ENCODE measurements around the gene ZMYND10. TPM values are rescaled to one million over a fixed set of nuclear protein-coding genes. Genes with fewer than 3 reads are reported as not detected.
A peak's percentile ranks its signal among the peaks of the same experiment; 100 is the strongest.

ZMYND10 gene
- total and polyA plus RNA-seq, 2 donors: 0.62 to 1.2 TPM

DNA sequence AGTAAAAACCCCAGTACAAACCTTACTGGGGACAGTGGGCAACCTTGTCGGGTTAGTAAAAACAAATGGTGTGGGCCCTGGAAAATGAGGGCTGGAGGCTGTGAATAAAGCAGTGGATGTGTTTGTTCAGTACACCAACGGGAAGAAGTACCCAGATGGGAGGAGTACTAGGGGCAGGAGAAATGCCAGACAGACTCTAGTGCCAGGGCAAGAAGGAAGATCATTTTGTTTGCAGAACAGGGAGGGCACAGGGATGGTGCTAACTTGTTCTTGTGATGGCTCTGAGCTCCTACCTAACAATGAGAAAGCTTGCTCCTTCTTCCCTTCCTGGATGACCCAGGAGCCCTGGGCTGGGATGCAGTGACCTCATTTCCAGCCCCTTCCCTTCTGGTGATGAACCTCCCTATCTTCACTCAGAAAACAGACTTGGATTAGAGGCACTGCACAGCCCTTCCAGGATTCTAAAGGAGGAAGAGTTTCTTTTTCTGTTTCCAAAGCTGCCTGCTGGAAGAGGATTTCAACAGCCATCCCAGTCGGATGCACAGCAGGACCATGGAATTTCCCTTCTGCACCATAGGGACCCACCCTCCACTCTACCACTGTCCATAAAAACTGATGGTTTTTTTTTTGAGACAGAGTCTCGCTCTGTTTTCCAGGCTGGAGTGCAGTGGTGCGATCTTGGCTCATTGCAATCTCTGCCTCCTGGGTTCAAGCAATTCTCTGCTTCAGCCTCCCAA lies 11.0 kb downstream of the ZMYND10 start:
- no peaks in the 10 kb centered on the region for H3K4me1 ChIP-seq (ENCODE audit: insufficient read depth)
- peaks cover 3% of the 10 kb centered on the region for H3K36me3 ChIP-seq (ENCODE audit: insufficient read depth)
- DNase-seq (ENCODE audit: extremely low spot score): no peak
- WGBS: 64% methylated on average over 5 of the region's 5 CpGs
- peak overlapping the region; percentile 42 for H3K27ac ChIP-seq (ENCODE audit: low read depth)
- H3K4me3 ChIP-seq (ENCODE audit: low read depth, low read length): no peak overlapping the region

DNA sequence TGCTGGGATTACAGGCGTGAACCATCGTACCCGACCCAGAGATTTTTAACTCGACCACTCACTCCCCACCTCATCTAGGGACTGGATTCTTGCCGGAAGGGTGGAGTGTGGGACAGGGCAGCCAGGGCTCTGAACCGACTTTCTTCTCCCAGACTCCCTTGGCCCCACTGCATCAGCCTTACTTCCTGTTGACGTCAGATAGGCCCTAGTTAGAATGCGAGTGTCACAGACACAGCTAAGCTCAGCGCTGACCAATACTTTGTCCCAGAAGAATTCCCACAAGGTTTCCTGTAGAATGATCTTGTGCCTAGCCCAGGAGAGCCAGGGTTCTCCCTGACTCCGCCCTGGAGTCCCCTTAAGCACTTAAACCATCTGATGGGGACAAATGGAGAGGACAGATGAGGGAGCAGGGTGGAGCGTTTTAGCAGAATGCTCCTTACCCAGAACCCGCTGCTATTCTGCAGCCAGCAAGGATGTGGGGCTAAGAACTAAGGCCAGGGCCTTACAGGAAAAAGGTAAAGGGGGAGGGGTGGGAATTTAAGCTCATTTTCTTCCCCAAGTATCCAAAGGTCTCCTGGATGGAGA lies 11.7 kb downstream of the ZMYND10 start:
- no peaks in the 10 kb centered on the region for H3K4me1 ChIP-seq (ENCODE audit: insufficient read depth)
- 58% methylated on average over 12 of the region's 12 CpGs for WGBS
- no peak for DNase-seq (ENCODE audit: extremely low spot score)
- no peak overlapping the region for H3K27ac ChIP-seq (ENCODE audit: low read depth)
- H3K36me3 ChIP-seq (ENCODE audit: insufficient read depth): peaks cover 3% of the 10 kb centered on the region
- no peak overlapping the region for H3K4me3 ChIP-seq (ENCODE audit: low read depth, low read length)

DNA sequence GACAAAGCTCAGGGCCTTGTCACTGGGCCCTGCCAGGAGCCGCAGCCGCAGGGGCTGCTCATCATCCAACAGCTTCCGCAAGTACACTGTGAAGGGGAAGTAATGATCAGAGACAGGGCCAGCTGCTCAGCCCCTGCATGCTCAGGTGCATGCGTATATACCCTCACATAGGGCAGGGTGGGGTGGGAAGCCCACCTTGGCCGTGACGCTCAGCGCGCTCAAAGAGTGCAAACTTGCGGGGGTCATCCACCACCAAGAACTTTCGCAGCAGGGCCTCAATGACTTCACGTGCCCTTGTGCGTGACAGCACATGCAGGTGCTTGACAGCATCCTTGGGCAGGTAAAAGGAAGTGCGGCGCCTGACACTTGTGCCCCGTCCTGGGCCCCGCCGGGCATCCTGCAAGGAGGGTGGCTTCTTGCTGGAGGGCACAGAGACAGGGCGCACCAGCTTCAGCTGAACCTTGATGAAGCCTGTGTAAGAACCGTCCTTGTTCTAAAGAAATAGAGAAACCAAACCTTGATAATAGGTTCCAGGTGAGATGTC lies 14.1 kb downstream of the ZMYND10 start:
- Histone ChIP-seq H3K36me3 (ENCODE audit: insufficient read depth) (peaks cover 3% of the 10 kb centered on the region), H3K4me3 (ENCODE audit: low read depth, low read length) (no peak overlapping the region), H3K27ac (ENCODE audit: low read depth) (no peak overlapping the region), H3K4me1 (ENCODE audit: insufficient read depth) (peaks cover 3% of the 10 kb centered on the region)
- DNase-seq (ENCODE audit: extremely low spot score): no peak
- WGBS: 93% methylated on average over 19 of the region's 19 CpGs

DNA sequence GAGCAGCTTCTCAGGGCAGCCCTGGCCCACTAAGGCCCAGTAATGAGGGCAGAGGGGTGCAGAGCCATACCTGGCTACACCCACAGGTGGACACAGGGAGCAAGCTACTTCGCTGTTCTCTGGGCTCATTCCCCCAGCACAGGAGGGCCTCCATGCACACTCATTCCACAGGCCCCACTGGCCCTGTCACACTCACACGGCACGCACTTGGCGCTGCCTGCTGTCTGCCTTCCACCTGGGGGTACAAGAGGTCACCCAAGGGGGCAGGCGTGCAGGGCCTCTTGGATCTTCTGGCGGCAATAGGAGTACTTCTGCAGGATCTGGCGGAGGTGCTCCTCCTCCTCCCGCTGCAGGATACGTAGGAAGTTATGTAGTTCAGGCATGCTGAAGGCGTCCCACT lies 15.2 kb downstream of the ZMYND10 start:
- no peak for DNase-seq (ENCODE audit: extremely low spot score)
- H3K36me3 ChIP-seq (ENCODE audit: insufficient read depth): peaks cover 3% of the 10 kb centered on the region
- H3K27ac ChIP-seq (ENCODE audit: low read depth): no peak overlapping the region
- peaks cover 3% of the 10 kb centered on the region for H3K4me1 ChIP-seq (ENCODE audit: insufficient read depth)
- WGBS: 90% methylated on average over 10 of the region's 10 CpGs
- no peak overlapping the region for H3K4me3 ChIP-seq (ENCODE audit: low read depth, low read length)

DNA sequence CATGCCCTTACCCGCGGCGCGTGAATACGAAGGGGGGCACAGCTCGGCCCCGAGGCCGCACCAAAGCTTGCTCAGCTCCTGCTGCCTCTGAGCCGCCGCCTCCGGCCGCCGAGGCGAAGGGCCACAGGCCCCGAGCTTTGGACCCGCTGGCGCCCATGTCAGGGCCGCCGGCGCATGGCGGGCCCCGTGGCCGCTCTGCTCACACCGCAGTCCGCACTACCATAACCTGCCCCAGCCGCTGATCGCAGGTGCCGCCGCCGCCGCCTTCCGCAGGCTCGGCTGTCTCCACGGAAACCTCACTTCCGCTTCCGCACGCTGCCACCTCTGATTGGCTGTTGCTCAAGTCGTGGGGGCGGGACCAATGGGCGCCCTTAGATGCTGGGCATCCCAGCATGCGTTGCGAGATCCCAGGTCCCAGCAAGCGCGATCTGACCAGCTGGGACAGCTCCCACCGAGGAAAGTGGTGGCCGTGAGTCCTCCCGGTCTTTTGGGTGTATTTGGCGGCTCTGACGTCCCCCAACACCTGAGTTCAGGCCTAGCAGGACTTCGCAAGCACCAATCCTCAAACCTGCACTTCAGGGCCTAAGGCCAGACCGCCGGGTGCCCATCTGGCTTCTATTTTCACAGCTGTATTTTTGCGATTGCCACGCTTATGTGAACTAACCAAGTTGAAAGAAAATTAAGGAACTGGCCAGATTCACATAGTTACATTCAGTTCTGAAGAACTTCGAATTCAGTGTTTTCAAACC lies 17.4 kb downstream of the ZMYND10 start, which contains the start of gene TUSC2:
Gene TUSC2, minus strand, starts transcription at position 281 of the 749 bp plus-strand sequence. Its CDS starts 124 bp downstream, at position 157.
- Histone ChIP-seq H3K27ac (ENCODE audit: low read depth) (no peak within 1 kb of the TSS), H3K36me3 (ENCODE audit: insufficient read depth) (peaks cover 3% of the 10 kb centered on the region), H3K4me3 (ENCODE audit: low read depth, low read length) (peak within 1 kb of the TSS; percentile 91), H3K4me1 (ENCODE audit: insufficient read depth) (peaks cover 3% of the 10 kb centered on the region)
- 2% methylated on average over 55 of the region's 55 CpGs for WGBS
- peak; percentile 94 for DNase-seq (ENCODE audit: extremely low spot score)

DNA sequence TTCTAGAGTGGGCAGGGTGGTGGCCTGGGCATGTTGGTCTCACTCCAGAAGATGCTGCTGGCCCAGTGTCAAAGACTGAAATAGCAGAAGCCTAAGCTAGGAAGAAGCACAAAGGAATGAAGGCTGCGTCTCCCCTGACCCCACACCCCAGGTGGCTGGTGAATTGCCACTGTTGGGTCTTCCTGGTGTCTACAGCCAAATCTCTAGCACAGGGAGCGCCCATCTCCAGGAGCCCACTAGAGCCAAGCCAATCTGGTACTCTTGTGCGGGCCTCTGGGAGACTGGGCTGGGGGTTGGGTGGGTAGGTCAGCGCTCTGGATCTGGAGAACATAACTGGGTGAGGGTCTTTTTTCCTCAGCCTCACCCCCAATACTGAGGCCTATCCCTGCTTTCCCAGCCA lies 18.4 kb downstream of the ZMYND10 start:
- Histone ChIP-seq H3K4me3 (ENCODE audit: low read depth, low read length) (peak overlapping the region; percentile 91), H3K36me3 (ENCODE audit: insufficient read depth) (peaks cover 3% of the 10 kb centered on the region), H3K4me1 (ENCODE audit: insufficient read depth) (peaks cover 3% of the 10 kb centered on the region), H3K27ac (ENCODE audit: low read depth) (no peak overlapping the region)
- DNase-seq (ENCODE audit: extremely low spot score): no peak
- WGBS: 71% methylated on average over 4 of the region's 4 CpGs

DNA sequence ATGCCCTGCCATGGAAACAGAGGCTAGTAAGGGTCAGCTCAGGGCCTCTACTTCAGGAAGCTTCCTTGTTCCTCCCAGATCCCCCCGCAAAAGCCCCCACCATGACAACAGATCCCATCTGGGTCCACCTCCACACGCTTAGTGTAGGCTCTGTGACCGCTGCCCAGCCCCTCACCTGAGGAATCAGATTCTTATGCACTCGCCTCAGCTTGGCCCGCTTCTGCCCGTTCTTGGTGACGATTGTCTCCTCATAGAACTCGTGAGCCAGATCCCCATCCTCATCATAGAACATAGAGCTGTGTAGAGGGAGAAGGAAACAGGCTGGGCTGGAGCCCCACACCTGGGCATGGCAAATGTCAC lies 19.4 kb downstream of the ZMYND10 start:
- Histone ChIP-seq H3K36me3 (ENCODE audit: insufficient read depth) (peaks cover 3% of the 10 kb centered on the region), H3K27ac (ENCODE audit: low read depth) (no peak overlapping the region), H3K4me3 (ENCODE audit: low read depth, low read length) (no peak overlapping the region), H3K4me1 (ENCODE audit: insufficient read depth) (peaks cover 3% of the 10 kb centered on the region)
- DNase-seq (ENCODE audit: extremely low spot score): no peak
- WGBS: 91% methylated on average over 8 of the region's 8 CpGs

DNA sequence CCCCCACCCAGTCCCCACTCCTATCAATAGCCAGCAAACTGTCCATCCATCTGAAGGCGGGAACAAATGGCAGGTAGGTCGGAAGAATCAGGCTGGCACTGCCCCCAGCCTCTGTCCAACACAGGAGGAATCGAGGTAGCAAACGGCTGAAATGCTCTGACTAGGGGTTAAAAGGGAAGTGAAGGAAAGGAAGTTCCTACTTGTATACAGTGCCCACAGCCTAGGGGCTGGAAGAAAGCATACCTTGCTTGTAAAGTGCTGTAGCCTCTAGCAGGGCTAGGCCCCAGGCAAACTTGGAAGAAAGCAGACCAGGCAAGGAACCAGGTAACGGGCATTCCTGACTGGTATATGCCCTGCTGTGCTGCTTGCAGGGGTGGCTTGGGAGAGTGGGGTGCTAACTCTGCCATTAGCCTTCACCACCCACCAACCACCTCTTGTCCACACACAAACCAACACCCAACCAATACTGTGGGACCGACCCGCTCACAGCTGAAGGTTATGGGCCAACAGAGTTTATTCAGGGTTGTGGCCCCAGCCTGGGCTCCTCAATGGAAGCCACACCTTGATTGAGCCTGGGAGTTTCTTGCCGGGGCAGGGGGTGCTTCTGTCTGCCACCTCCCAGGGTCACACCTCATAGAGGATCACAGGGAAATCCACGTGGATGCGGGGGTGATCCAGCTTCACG lies 19.9 kb downstream of the ZMYND10 start:
- H3K4me1 ChIP-seq (ENCODE audit: insufficient read depth): peaks cover 3% of the 10 kb centered on the region
- 88% methylated on average over 11 of the region's 11 CpGs for WGBS
- no peak for DNase-seq (ENCODE audit: extremely low spot score)
- H3K36me3 ChIP-seq (ENCODE audit: insufficient read depth): peaks cover 2% of the 10 kb centered on the region
- no peak overlapping the region for H3K4me3 ChIP-seq (ENCODE audit: low read depth, low read length)
- no peak overlapping the region for H3K27ac ChIP-seq (ENCODE audit: low read depth)

DNA sequence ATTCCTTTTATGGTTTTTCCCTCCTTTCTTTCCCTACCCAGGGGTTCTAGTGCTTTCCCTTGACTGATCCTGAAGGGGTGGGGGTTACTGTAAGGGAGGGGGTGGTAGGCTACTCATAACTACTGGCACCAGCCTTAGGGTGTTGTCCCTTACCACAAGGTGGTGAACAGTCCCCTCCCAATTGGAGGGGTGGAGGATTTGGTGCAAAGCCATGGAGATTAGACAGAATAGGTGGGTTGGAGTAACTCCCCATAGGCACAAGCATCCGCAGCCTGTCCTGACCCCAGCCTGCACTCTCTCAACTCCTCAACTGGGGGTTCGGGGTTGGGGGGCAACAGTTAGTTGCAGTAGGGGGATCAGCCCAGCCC lies 20.4 kb downstream of the ZMYND10 start:
- Histone ChIP-seq H3K4me1 (ENCODE audit: insufficient read depth) (peaks cover 3% of the 10 kb centered on the region), H3K27ac (ENCODE audit: low read depth) (no peak overlapping the region), H3K36me3 (ENCODE audit: insufficient read depth) (no peaks in the 10 kb centered on the region), H3K4me3 (ENCODE audit: low read depth, low read length) (no peak overlapping the region)
- no peak for DNase-seq (ENCODE audit: extremely low spot score)
- WGBS: 92% methylated on average over 2 of the region's 2 CpGs

DNA sequence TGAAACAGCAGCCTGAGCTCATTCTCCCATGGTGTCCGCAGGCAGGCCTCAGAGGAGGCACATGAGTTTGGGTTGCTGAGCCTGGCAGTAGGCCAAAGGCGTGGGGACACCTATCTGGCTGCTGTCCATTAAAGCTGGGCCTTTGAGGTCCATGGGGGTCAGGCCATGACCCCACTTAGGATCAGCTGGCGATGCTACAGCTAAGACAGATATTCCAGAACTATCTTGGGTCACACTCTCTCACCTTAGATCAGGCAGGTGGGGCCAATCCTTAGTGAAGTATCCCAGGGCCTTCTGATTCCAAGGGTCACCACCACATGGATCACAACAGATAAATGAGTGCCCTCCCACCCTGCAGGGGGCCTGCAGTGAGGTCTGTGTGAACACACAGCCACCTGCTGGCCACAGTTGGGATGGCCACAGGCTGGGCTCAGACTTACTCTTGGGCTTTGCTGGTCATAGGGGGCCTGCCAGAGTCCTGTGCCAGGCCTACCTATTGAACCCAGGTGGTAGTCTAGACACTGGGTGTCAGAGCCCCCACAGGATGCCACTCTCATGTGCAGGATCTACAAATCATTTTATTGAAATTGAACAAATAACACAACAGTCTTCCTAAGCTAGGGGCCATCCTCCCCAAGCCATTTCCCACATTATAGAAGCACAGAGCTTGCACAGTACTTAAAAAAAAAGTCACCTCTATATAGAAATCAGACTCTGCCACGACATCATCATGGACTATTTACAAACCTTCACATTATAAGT lies 21.0 kb downstream of the ZMYND10 start:
- 48% methylated on average over 4 of the region's 4 CpGs for WGBS
- no peak for DNase-seq (ENCODE audit: extremely low spot score)
- Histone ChIP-seq H3K36me3 (ENCODE audit: insufficient read depth) (no peaks in the 10 kb centered on the region), H3K4me1 (ENCODE audit: insufficient read depth) (peaks cover 3% of the 10 kb centered on the region), H3K4me3 (ENCODE audit: low read depth, low read length) (no peak overlapping the region), H3K27ac (ENCODE audit: low read depth) (no peak overlapping the region)

DNA sequence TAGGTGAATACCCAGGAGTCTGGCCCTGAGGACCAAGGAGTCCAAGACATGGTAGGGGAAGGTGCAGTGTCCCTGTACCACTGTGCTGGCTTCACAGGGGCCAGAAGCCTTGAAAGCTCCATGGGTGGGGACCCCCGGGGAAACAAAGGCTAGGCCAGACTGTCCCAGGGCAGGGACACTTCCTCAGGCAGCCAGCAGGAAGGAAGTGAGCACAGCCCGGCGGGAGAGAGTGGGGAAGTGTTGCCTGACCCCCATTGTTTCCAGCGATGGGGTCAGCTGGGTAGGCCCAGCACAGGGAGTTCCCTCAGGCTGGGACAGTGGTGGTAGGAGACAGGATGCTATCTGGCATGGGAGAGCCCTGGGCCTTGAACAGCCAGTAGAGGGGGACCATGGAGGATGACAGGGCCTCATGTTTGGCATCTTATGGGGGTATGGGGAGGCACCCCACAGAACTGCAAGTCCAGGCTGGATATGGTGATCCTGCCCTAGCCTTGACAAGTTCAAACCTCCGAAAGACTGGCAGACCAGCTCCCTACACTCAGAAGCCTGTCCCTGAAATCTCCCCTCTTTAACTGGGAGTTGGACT lies 21.8 kb downstream of the ZMYND10 start:
- H3K27ac ChIP-seq (ENCODE audit: low read depth): no peak overlapping the region
- H3K36me3 ChIP-seq (ENCODE audit: insufficient read depth): no peaks in the 10 kb centered on the region
- H3K4me1 ChIP-seq (ENCODE audit: insufficient read depth): peaks cover 3% of the 10 kb centered on the region
- H3K4me3 ChIP-seq (ENCODE audit: low read depth, low read length): no peak overlapping the region
- 72% methylated on average over 5 of the region's 5 CpGs for WGBS
- no peak for DNase-seq (ENCODE audit: extremely low spot score)

DNA sequence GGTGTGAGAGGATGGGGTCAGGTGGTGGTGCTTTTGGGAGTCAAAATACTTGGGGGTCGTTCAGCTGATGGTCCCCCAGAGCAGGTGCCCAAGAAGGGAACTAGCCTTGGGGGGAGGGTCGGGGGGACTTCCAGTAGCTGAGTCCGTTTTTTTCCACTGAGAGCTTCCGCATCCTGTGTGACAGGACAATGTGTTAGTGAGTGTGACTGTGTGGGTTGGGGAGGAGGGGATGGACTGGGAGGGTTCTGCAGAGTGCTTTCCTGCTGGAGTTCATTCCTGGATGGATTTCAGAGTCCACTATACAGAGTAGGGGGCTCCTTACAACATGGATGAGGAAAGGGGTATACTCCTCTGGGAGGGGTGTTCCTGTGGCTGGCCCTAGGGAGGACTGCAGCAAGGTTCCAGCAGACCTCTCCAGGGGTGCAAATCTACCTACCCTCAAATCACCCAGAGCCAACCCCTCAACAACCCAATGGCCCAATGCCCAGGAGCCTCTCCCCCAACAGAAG lies 22.4 kb downstream of the ZMYND10 start:
- Histone ChIP-seq H3K4me3 (ENCODE audit: low read depth, low read length) (no peak overlapping the region), H3K27ac (ENCODE audit: low read depth) (no peak overlapping the region), H3K4me1 (ENCODE audit: insufficient read depth) (peaks cover 3% of the 10 kb centered on the region), H3K36me3 (ENCODE audit: insufficient read depth) (no peaks in the 10 kb centered on the region)
- 43% methylated on average over 4 of the region's 4 CpGs for WGBS
- no peak for DNase-seq (ENCODE audit: extremely low spot score)

Data from urinary bladder (tissue), 4 donors.